Activated CD4-positive, CD25-positive, alpha-beta regulatory T cell treated with anti-CD3 and anti-CD28 coated beads, Interleukin-2, amount 50 U/mL, for 16 hours (primary cell): ENCODE measurements around the gene CXCL14.

Experiments
- DNase-seq: peaks from one replicate; pipeline ENCODE4 v3.0.0-alpha.2; 2020; ENCODE audit warnings: low read depth, low spot score

The CXCL14 gene

DNA sequence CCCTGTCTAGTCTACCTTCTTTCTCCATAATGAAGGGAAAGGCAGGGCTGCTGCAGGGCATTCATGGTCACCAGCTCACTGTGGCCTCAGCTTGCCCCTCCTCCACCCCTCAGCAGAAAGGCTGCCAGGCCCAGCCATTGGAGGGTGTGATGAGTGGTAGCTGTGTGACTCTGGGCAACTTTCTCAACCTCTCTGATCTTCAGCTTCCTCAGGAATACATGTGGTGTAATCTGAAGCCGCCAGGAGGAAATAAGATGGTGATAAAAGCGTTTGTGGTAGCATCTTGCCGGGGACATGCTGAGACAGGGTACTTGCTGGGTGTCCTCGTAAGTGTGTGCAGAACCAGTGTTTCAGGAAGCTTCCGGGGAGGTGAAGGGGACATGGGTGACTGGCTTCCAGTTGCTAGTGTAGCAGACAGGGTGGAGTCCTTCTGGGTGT, 9.8 kb downstream of the CXCL14 start:
- no peak for DNase-seq

DNA sequence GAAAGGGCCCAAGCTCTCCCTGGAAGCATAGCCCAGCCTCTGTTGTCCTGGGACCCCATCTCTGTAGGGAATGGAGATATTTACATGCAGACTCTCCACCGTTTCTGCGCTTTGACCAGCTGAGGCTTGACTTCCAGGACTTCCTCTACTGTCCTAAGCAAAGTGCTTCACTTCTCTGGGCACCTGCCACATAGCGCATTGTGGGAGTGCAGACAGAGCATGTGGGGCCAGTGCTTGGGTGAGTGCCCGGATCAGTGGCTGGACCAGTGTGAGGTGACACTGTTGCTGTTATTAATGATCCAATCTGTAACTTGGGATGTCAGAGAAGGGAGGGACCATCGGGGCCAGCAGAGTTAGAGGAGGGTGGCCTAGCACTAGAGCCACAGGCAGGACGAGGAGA, 10.5 kb downstream of the CXCL14 start:
- DNase-seq = no peak

- DNase-seq = no peak
Observed at GRCh38 chr5:135567661-135568060, 11.1 kb downstream of the CXCL14 start.

GRCh38 chr5:135566422-135567400, 12.1 kb downstream of the CXCL14 start:
- DNase-seq = no peak

DNA sequence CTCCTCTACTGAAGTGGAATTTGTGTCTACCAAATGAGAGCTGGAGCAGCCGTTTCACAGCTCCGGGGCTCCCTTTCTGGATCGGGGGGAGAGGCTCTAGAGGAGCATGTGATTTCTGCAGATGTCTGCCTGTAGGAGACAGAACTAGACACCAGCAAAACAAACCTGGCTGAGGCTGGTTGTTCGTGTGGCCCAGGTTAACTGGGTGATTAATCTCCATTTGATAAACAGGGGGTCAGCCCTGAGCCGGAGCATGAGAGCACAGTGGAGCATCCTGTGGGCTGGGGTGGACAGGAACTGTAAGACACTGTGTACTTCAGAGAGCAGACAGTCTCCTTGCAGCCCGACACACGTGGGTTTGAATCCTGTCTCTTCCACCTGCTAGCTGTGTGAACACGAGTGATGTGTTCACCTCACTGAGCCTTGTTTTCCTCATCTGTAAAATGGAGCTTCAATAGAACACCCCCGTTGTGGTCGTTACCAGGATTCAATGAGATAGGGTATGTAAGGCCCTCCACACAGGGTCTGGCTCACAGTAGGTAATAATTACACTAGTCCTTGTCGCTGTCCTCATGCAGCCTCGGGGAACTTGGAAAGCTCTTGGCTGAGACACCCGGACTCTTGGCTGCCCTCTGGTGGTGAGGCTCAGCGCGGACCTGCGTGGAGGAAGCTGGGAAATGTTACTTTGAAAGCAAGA, 12.9 kb downstream of the CXCL14 start:
- peak; percentile 21 for DNase-seq

DNA sequence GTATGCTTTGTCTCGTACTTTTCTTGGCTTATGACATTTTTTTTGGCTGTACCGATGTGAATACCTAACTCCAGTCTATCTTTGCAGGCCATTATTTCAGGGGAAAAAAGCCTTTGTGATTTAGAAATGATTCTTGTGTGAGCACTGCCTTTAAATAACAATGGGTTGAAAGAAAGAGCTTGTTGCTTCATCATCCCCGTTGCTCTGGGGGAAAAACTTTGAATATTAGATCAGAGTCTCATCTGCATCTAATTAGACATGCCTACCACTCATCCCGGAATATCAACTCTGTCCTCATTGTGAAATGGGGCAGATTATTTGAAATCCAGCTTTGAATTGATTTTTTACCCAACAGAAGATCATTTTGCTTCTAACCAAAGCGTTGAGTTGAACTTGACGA, 13.5 kb downstream of the CXCL14 start:
- no peak for DNase-seq

- no peak for DNase-seq
Observed at GRCh38 chr5:135564331-135564730, 14.5 kb downstream of the CXCL14 start.

- DNase-seq = no peak
Observed at GRCh38 chr5:135561266-135561665, 17.5 kb downstream of the CXCL14 start.

DNA sequence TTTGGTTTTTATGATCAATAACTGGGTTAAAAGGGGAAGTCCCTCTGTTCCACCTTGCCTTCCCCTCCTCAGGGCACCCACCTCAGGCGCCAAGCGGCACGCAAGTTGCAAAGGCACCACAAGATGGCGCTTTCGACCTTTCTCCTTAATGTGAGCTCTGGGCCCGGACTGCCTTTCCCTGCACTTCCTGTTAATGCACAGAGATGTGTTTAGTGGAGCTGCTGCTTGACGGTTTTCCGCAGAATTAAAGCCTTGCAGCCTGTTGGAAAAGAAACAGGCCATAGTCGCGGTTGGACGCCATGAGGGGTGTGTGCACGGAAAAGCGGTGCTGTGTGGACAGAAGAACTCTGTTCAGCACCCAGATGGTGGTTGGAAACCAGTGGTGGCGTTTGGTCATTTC, 17.9 kb downstream of the CXCL14 start:
- peak; percentile 5 for DNase-seq

DNA sequence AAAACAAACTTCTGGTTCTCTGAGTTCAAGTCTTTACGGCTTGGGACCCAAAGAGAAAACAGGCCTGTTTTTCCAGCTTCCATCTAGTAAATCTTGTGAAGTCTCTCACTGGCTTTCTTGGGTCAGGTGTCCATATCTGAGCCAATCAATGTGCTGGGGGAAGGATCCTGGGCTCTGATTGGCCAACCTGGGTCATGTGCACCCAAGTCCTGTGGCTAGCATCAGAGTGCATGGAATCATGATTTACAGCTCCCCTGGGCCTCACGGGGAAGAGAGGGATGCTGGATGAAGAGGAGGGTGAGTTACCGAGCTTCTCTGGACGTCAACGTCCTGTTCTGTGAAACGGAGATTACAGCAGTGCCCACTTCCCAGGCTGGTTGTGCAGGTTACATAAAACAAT, 19.4 kb downstream of the CXCL14 start:
- DNase-seq = no peak

GRCh38 chr5:135557076-135557838, 21.5 kb downstream of the CXCL14 start:
- no peak for DNase-seq

DNA sequence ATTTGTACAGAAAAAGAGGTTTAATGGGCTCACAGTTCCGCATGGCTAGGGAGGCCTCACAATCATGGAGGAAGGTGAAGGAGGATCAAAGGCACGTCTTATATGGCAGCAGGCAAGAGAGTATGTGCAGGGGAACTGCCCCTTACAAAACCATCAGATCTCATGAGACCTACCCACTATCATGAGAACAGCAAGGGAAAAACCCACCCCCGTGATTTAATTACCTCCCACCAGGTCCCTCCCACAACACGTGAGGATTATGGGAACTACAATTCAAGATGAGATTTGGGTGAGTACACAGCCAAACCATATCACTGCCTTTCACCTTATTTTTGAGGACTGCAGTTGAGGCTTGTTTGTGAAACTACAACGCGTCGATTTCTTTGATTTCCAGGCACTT, 22.2 kb downstream of the CXCL14 start:
- DNase-seq = no peak

DNA sequence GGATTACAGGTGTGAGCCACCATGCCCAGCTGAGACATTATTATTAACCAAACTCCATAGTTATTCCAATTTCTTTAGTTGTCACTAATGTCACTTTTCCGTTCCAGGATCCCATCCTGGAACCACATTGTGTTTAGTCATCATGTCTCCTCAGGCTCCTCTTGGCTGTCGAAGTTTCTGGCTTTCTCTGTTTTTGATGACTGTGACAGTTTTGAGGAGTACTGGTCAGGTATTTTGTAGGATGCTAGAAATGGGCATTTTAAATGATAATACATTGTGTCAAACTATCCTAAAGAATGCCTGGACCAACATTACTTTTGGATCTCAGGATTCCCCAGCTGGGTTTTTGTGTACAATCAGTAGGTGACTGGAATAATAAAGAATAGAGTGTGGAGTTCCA, 23.3 kb downstream of the CXCL14 start:
- no peak for DNase-seq

- no peak for DNase-seq
Observed at GRCh38 chr5:135553688-135554462, 24.9 kb downstream of the CXCL14 start.

DNA sequence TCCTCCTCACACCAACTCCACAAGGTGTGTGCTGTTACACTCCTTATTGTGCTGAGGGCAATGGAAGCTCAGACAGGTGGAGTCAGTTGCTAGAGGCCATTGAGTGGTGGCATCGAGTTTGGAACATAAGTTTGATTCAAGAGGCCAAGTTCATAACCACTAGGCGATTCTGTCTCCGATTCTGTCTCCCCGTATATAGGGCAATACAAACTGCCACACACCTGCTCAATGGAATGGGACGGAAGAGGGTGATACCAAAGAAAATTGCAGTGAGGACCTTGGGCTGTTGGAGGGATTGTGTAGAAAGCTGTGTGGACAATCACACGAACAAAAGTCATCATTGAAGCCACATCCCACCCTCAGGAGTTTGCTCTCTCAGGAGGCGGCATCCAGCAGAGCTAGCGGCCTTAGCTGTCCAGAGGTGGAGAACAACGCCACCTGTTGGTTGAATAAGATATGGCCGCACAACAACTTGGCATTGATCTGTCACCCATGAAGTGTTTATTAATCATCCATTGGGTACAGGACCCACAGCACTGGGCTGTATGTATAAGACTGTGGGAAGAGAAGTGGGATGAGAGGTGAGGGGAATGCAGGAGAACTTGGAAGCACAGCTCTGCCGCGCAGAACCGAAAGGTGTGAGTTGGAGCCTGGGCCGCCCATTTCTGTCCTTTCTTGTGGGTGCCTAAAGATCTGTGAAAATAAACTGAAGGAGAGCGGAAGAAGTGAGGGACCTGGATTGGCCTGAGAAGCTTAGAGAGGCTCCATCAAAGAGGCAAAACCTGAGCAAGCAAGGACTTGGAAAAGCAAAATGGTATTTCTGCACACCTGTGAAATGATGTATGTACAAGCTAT, 27.0 kb downstream of the CXCL14 start:
- DNase-seq = no peak

GRCh38 chr5:135549413-135549812, 29.4 kb downstream of the CXCL14 start:
- DNase-seq = no peak

- DNase-seq = no peak
Observed at GRCh38 chr5:135547590-135548254, 31.1 kb downstream of the CXCL14 start.

- no peak for DNase-seq
Observed at GRCh38 chr5:135546912-135547311, 31.9 kb downstream of the CXCL14 start.

DNA sequence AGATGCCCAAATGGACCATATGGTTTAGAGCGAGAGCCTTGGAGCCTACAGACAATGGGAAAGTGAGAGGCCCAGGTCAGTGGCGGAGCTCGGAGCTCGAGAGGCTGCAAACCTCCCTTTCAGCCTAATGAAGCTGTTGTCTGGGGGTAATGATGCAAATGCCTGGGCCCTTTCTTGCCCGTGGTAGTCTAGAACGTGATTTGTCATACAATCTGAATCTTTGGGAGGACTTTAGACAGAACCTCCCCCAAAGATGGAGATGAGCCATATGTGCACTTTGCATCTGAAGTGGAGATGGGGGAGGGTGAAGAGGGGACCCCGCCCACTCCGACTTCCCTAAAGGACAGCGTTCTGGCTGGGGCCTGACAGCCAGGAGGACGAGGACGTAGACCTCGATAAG, 32.7 kb downstream of the CXCL14 start:
- DNase-seq = no peak

- no peak for DNase-seq
Observed at GRCh38 chr5:135545099-135545498, 33.7 kb downstream of the CXCL14 start.
